ENCODE measurements around the gene RSPO4.

- TF ChIP-seq, protein P1, sequence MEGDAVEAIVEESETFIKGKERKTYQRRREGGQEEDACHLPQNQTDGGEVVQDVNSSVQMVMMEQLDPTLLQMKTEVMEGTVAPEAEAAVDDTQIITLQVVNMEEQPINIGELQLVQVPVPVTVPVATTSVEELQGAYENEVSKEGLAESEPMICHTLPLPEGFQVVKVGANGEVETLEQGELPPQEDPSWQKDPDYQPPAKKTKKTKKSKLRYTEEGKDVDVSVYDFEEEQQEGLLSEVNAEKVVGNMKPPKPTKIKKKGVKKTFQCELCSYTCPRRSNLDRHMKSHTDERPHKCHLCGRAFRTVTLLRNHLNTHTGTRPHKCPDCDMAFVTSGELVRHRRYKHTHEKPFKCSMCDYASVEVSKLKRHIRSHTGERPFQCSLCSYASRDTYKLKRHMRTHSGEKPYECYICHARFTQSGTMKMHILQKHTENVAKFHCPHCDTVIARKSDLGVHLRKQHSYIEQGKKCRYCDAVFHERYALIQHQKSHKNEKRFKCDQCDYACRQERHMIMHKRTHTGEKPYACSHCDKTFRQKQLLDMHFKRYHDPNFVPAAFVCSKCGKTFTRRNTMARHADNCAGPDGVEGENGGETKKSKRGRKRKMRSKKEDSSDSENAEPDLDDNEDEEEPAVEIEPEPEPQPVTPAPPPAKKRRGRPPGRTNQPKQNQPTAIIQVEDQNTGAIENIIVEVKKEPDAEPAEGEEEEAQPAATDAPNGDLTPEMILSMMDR (IDR thresholded peaks at IDR 0.05), result no peak
- TF ChIP-seq POLR2A (IDR thresholded peaks at IDR 0.05), result no peak
- TF ChIP-seq POLR2AphosphoS5 (IDR thresholded peaks at IDR 0.05), result no peak
These were observed 57.2 kb downstream of the RSPO4 start for GRCh38 chr20:944774-945410.

All from sigmoid colon (tissue), 4 donors.